Smooth muscle cell (in vitro differentiated cells): ENCODE measurements around the gene DUSP22. TPM values are rescaled to one million over a fixed set of nuclear protein-coding genes. Genes with fewer than 3 reads are reported as not detected.
A peak's percentile ranks its signal among the peaks of the same experiment; 100 is the strongest.

Experiments used
- DNase-seq: peaks from one replicate; lab custom pipeline; 2025; ENCODE audit not compliant: unreplicated experiment; lab: John Stamatoyannopoulos, UW
- H2AFZ ChIP-seq: fragments of 200-600 bp; sonication (generic); 2 replicates; pipeline ENCODE4 v1.6.0; 2016; ENCODE audit warnings: antibody characterized with exemption, low read depth, mild to moderate bottlenecking
- H3F3A ChIP-seq: fragments of 200-600 bp; sonication (generic); 2 replicates; pipeline ENCODE4 v1.6.0; 2017; ENCODE audit warnings: antibody characterized with exemption, low read depth
- H3K27ac ChIP-seq: fragments of 200-600 bp; sonication (generic); 2 replicates; pipeline ENCODE4 v1.5.1; 2016; ENCODE audit warnings: low read depth, mild to moderate bottlenecking
- H3K27me3 ChIP-seq: fragments of 200-600 bp; sonication (generic); 2 replicates; pipeline ENCODE4 v1.6.1; 2016; ENCODE audit warnings: low read depth, mild to moderate bottlenecking
- H3K36me3 ChIP-seq: fragments of 200-600 bp; sonication (generic); 2 replicates; pipeline ENCODE4 v1.5.1; 2016; ENCODE audit warnings: low read depth
- H3K4me1 ChIP-seq: fragments of 200-600 bp; sonication (generic); 2 replicates; pipeline ENCODE4 v1.5.1; 2016; ENCODE audit warnings: low read depth
- H3K4me2 ChIP-seq: fragments of 200-600 bp; sonication (generic); 2 replicates; pipeline ENCODE4 v1.6.0; 2016; ENCODE audit warnings: mild to moderate bottlenecking
- H3K4me3 ChIP-seq: fragments of 200-600 bp; sonication (generic); 2 replicates; pipeline ENCODE4 v1.5.1; 2016; ENCODE audit warnings: mild to moderate bottlenecking
- H3K79me2 ChIP-seq: fragments of 200-600 bp; sonication (generic); 2 replicates; pipeline ENCODE4 v1.6.0; 2016; ENCODE audit warnings: low read depth, mild to moderate bottlenecking
- H3K9ac ChIP-seq: fragments of 200-600 bp; sonication (generic); 2 replicates; pipeline ENCODE4 v1.6.0; 2016; ENCODE audit warnings: low read depth
- H3K9me3 ChIP-seq: fragments of 200-600 bp; sonication (generic); replicated peaks from 2 replicates; pipeline ENCODE4 v1.5.1; 2016; ENCODE audit warnings: low read depth
- H4K20me1 ChIP-seq: fragments of 200-600 bp; sonication (generic); 2 replicates; pipeline ENCODE4 v1.6.0; 2016; ENCODE audit warnings: low read depth
- CTCF ChIP-seq: fragments of 200-600 bp; sonication (generic); IDR thresholded peaks from 2 replicates; pipeline ENCODE4 v1.5.1; 2017; ENCODE audit warnings: borderline replicate concordance, mild to moderate bottlenecking, antibody characterized with exemption; ENCODE audit not compliant: insufficient read depth, poor library complexity, severe bottlenecking
- WGBS: methylation state at CpG from one replicate; pipeline ENCODE4 v1.1.7; 2016; ENCODE audit warnings: low lambda C conversion rate; 5-methylcytosine and 5-hydroxymethylcytosine counted together
- polyA plus RNA-seq: library from polyadenylated mRNA; unstranded; fragments of >200 nt; fragmentation: Nextera tagmentation; extraction: Ambion mirVana; gene quantifications from 2 replicates; pipeline ENCODE4 v1.2.1, GENCODE V29; 2016
- total RNA-seq: library from RNA; depleted of rRNA; stranded (reverse); fragments of >200 nt; gene quantifications from 2 replicates; pipeline ENCODE4 v1.2.3, GENCODE V29; 2014

DUSP22 gene
- total and polyA plus RNA-seq, 2 experiments from 2014 or later, result 16.3 to 19.1 TPM

GRCh38 chr6:288866-289265 lies 3.4 kb upstream of the DUSP22 start:
- Histone ChIP-seq H3K4me1 (no peaks in the 10 kb centered on the region), H3K27me3 (peaks cover 7% of the 10 kb centered on the region), H3K9me3 (no peaks in the 10 kb centered on the region), H3K36me3 (no peaks in the 10 kb centered on the region), H3K9ac (no peak overlapping the region), H3K4me2 (no peak overlapping the region), H4K20me1 (no peaks in the 10 kb centered on the region), H3K4me3 (no peak overlapping the region), H3F3A (no peaks in the 10 kb centered on the region), H2AFZ (no peak overlapping the region), H3K79me2 (peaks cover 3% of the 10 kb centered on the region), H3K27ac (no peak overlapping the region)
- 85% methylated on average over 3 of the region's 3 CpGs for WGBS
- TF ChIP-seq CTCF, result no peak
- DNase-seq, result no peak

GRCh38 chr6:290111-290922 lies 2.0 kb upstream of the DUSP22 start:
- no peak overlapping the region for H3K27ac ChIP-seq
- 80% methylated on average over 9 of the region's 9 CpGs for whole genome bisulfite sequencing
- no peak overlapping the region for H2AFZ ChIP-seq
- H3K79me2 ChIP-seq, result peaks cover 11% of the 10 kb centered on the region
- H4K20me1 ChIP-seq, result no peaks in the 10 kb centered on the region
- no peak overlapping the region for H3K9ac ChIP-seq
- H3F3A ChIP-seq, result no peaks in the 10 kb centered on the region
- no peak overlapping the region for H3K4me3 ChIP-seq
- H3K4me2 ChIP-seq, result no peak overlapping the region
- H3K36me3 ChIP-seq, result no peaks in the 10 kb centered on the region
- no peak for DNase-seq
- no peaks in the 10 kb centered on the region for H3K27me3 ChIP-seq
- no peaks in the 10 kb centered on the region for H3K4me1 ChIP-seq
- no peaks in the 10 kb centered on the region for H3K9me3 ChIP-seq
- no peak for TF ChIP-seq CTCF

GRCh38 chr6:291204-291696 lies 1.0 kb upstream of the DUSP22 start:
- peak overlapping the region; percentile 83 for H3K4me2 ChIP-seq
- H3K4me3 ChIP-seq, result peak overlapping the region; percentile 70

More at GRCh38 chr6:291204-291696, 1.0 kb upstream of the DUSP22 start:
- DNase-seq, result no peak
- peak overlapping the region; percentile 82 for H2AFZ ChIP-seq
- H3K79me2 ChIP-seq, result peaks cover 11% of the 10 kb centered on the region
- no peaks in the 10 kb centered on the region for H4K20me1 ChIP-seq
- TF ChIP-seq CTCF, result no peak
- H3K9me3 ChIP-seq, result no peaks in the 10 kb centered on the region
- no peaks in the 10 kb centered on the region for H3K4me1 ChIP-seq
- H3K36me3 ChIP-seq, result no peaks in the 10 kb centered on the region
- H3K9ac ChIP-seq, result peak overlapping the region; percentile 92
- 38% methylated on average over 8 of the region's 8 CpGs for WGBS
- H3K27ac ChIP-seq, result peak overlapping the region; percentile 97
- H3K27me3 ChIP-seq, result no peaks in the 10 kb centered on the region
- no peaks in the 10 kb centered on the region for H3F3A ChIP-seq
